Keratinocyte (primary cell): ENCODE results near the gene APEX2. TPM values are rescaled to one million over a fixed set of nuclear protein-coding genes. Genes with fewer than 3 reads are reported as not detected.

Experiments used
- DNase-seq: peaks from one replicate; pipeline ENCODE4 v3.0.0-alpha.2; 2011; ENCODE audit warnings: low read depth, missing footprints, low spot score
- FAIRE-seq: peaks from 2 replicates; lab custom pipeline; 2011; peaks lifted over from hg19 to GRCh38; lab: Jason Lieb, UNC
- H2AFZ ChIP-seq: 2 replicates; pipeline ENCODE4 v1.6.0; 2012; ENCODE audit warnings: low read length, control low read depth, inconsistent platforms; ENCODE audit not compliant: control insufficient read depth
- H3K27ac ChIP-seq: 2 replicates; pipeline ENCODE4 v1.5.1; 2011; ENCODE audit warnings: low read length; ENCODE audit not compliant: control insufficient read depth, insufficient read depth
- H3K27me3 ChIP-seq: 3 replicates; pipeline ENCODE4 v1.6.0; 2011; ENCODE audit warnings: low read length; ENCODE audit not compliant: control insufficient read depth, insufficient read depth; ENCODE audit errors: extremely low read depth
- H3K36me3 ChIP-seq, 2 experiments: 2 replicates in 1 of 2; 3 replicates in 1 of 2; pipeline ENCODE4 v1.5.1; 2011; ENCODE audit warnings: low read length in 2 of 2, mild to moderate bottlenecking in 1 of 2; ENCODE audit not compliant: control insufficient read depth in 2 of 2, insufficient read depth in 2 of 2; ENCODE audit errors: extremely low read depth in 1 of 2
- H3K4me1 ChIP-seq: 3 replicates; pipeline ENCODE4 v1.5.1; 2011; ENCODE audit warnings: low read length; ENCODE audit not compliant: control insufficient read depth, insufficient read depth; ENCODE audit errors: extremely low read depth
- H3K4me2 ChIP-seq: 3 replicates; pipeline ENCODE4 v1.6.0; 2011; ENCODE audit warnings: low read depth, low read length; ENCODE audit not compliant: control insufficient read depth, insufficient read depth; ENCODE audit errors: extremely low read depth
- H3K4me3 ChIP-seq, 3 experiments: fragments of 200-600 bp in 1 of 3; sonication (generic) in 1 of 3; 2 replicates in 2 of 3; 3 replicates in 1 of 3; pipeline ENCODE4 v1.5.1; 2011 to 2016; ENCODE audit warnings: low read length in 3 of 3, mild to moderate bottlenecking in 3 of 3, control low read depth in 2 of 3, inconsistent platforms in 1 of 3, low read depth in 1 of 3, mixed read lengths in 1 of 3, mixed run types in 1 of 3, moderate library complexity in 1 of 3; ENCODE audit not compliant: control insufficient read depth in 2 of 3, insufficient read depth in 2 of 3; ENCODE audit errors: extremely low read depth in 1 of 3
- H3K79me2 ChIP-seq: 2 replicates; pipeline ENCODE4 v1.6.0; 2012; ENCODE audit warnings: low read length; ENCODE audit not compliant: control insufficient read depth, insufficient read depth
- H3K9ac ChIP-seq: 3 replicates; pipeline ENCODE4 v1.6.0; 2011; ENCODE audit warnings: low read length; ENCODE audit not compliant: control insufficient read depth, insufficient read depth; ENCODE audit errors: extremely low read depth
- H3K9me1 ChIP-seq: 3 replicates; pipeline ENCODE4 v1.6.0; 2011; ENCODE audit warnings: low read length; ENCODE audit not compliant: control insufficient read depth, insufficient read depth; ENCODE audit errors: extremely low read depth
- H3K9me3 ChIP-seq: 2 replicates; pipeline ENCODE4 v1.5.1; 2012; ENCODE audit warnings: low read depth, low read length; ENCODE audit not compliant: control insufficient read depth
- H4K20me1 ChIP-seq: 3 replicates; pipeline ENCODE4 v1.6.0; 2011; ENCODE audit warnings: low read length; ENCODE audit not compliant: control insufficient read depth, insufficient read depth; ENCODE audit errors: extremely low read depth
- CTCF ChIP-seq, 3 experiments: IDR thresholded peaks in 1 of 3; conservative IDR thresholded peaks in 1 of 3; optimal IDR thresholded peaks in 1 of 3; 2 replicates in 2 of 3; 3 replicates in 1 of 3; pipeline versions ENCODE3 to v1.5.1; 2011; ENCODE audit warnings: low read length in 3 of 3, mild to moderate bottlenecking in 3 of 3, moderate library complexity in 2 of 3, control low read depth in 1 of 3, inconsistent platforms in 1 of 3; ENCODE audit not compliant: insufficient read depth in 2 of 3; ENCODE audit errors: extremely low read depth in 1 of 3
- EZH2 ChIP-seq: IDR thresholded peaks from one replicate; pipeline ENCODE4 v1.6.1; 2012; ENCODE audit warnings: inconsistent platforms, mild to moderate bottlenecking, low read length, moderate library complexity
- dilution Hi-C: fragments of 300-500 bp; cut with MboI; formaldehyde crosslinking; loops from one replicate; pipeline ENCODE4 v1.7.0; 2020; ENCODE audit warnings: low sequenced_read_pairs; ENCODE audit not compliant: extremely low pct_ligation_motif_present
- polyA plus RNA-seq, 5 experiments: library from polyadenylated mRNA; depleted of rRNA in 3 of 5; stranded (reverse) in 3 of 5; stranded (forward) in 1 of 5; unstranded in 1 of 5; fragments of >200 nt; gene quantifications; 1 replicate in 1 of 5; 2 replicates in 3 of 5; 3 replicates in 1 of 5; pipeline versions ENCODE4 v1.2.1 to v1.2.3, GENCODE V29; 2011 to 2012; ENCODE audit warnings: missing spikeins in 2 of 5, low read depth in 1 of 5, low replicate concordance in 1 of 5

Gene APEX2
- polyA plus RNA-seq, 1 donor (not counting 4 experiments of a cell fraction or from before 2014, with no cell fraction given) = 29.0 TPM

GRCh38 chrX:54991706-54992105, 8.5 kb upstream of the APEX2 start:
- Histone ChIP-seq H4K20me1 (no peaks in the 10 kb centered on the region), H3K27me3 (no peaks in the 10 kb centered on the region), H2AFZ (no peak overlapping the region), H3K4me3 (no peak overlapping the region), H3K36me3 (no peaks in the 10 kb centered on the region), H3K79me2 (no peaks in the 10 kb centered on the region), H3K4me2 (no peak overlapping the region), H3K9ac (no peak overlapping the region), H3K4me1 (no peaks in the 10 kb centered on the region), H3K9me3 (no peaks in the 10 kb centered on the region), H3K9me1 (no peaks in the 10 kb centered on the region), H3K27ac (no peak overlapping the region)
- no peak for DNase-seq
- no peak for TF ChIP-seq CTCF (optimal IDR thresholded peaks at IDR 0.05 in 1 of 3, IDR thresholded peaks at IDR 0.05 in 1 of 3, conservative IDR thresholded peaks at IDR 0.05 in 1 of 3; ENCODE audit: extremely low read depth in 1 of 3, insufficient read depth in 2 of 3, low read length in 3 of 3)
- TF ChIP-seq EZH2 = no peak
- FAIRE-seq = no peak
- dilution Hi-C loops = no loop called here

GRCh38 chrX:54992911-54993622, 7.1 kb upstream of the APEX2 start:
- dilution Hi-C loops = no loop called here
- Histone ChIP-seq H2AFZ (no peak overlapping the region), H3K27me3 (no peaks in the 10 kb centered on the region), H3K27ac (no peak overlapping the region), H4K20me1 (no peaks in the 10 kb centered on the region), H3K9ac (no peak overlapping the region), H3K4me1 (no peaks in the 10 kb centered on the region), H3K79me2 (no peaks in the 10 kb centered on the region), H3K9me3 (no peaks in the 10 kb centered on the region), H3K4me3 (no peak overlapping the region), H3K36me3 (no peaks in the 10 kb centered on the region), H3K9me1 (no peaks in the 10 kb centered on the region), H3K4me2 (no peak overlapping the region)
- TF ChIP-seq CTCF (optimal IDR thresholded peaks at IDR 0.05 in 1 of 3, IDR thresholded peaks at IDR 0.05 in 1 of 3, conservative IDR thresholded peaks at IDR 0.05 in 1 of 3; ENCODE audit: extremely low read depth in 1 of 3, insufficient read depth in 2 of 3, low read length in 3 of 3) (no peak), EZH2 (no peak)
- FAIRE-seq (no peak), DNase-seq (no peak)
